Islet of Langerhans (tissue), 1 donor: ENCODE results near the gene LAMC3.
"Not testable (repeated sequence)": the region's sequence is repeated elsewhere in the genome, so short reads cannot be mapped to it uniquely, and the experiment has no call there.

Experiments
- FAIRE-seq: peaks from one replicate; lab custom pipeline; 2011; peaks lifted over from hg19 to GRCh38; lab: Jason Lieb, UNC

LAMC3 gene

DNA sequence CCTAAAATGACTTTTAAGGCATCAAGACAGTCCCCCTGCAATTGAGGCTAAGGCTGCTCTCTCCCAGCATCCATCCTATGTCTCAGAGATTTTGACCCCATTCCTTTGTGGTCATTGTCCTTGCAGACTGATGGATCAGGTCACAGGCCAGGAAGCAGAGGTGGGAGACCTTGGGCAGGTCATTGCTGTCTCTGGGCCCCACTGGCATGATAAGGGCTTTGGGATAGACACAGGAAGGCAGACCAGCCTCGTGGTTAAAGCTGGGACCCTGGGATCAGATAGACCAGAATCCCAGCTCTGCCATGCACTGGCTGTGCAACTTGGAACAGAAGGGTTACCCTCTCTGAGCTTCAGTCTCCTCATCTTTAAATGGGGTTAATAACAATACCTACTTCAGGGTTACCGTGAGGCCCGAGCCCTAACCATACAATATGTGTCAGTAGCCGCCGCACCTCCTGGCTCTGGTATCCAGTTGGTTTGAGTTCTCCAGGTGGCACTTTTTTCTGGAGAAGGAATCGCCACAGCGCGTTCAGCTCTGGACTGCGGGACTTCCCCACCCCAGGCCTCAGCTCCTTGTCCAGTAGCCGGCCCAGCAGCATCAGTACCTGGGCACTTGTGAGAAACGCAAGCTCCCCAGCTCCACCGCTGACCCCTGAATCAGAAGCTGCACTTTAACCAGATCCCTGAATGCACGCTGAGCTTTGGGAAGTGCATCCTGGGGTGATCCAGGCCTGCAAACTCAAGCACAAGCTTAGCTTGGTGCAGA lies 21.4 kb downstream of the LAMC3 start:
- FAIRE-seq, result no peak

DNA sequence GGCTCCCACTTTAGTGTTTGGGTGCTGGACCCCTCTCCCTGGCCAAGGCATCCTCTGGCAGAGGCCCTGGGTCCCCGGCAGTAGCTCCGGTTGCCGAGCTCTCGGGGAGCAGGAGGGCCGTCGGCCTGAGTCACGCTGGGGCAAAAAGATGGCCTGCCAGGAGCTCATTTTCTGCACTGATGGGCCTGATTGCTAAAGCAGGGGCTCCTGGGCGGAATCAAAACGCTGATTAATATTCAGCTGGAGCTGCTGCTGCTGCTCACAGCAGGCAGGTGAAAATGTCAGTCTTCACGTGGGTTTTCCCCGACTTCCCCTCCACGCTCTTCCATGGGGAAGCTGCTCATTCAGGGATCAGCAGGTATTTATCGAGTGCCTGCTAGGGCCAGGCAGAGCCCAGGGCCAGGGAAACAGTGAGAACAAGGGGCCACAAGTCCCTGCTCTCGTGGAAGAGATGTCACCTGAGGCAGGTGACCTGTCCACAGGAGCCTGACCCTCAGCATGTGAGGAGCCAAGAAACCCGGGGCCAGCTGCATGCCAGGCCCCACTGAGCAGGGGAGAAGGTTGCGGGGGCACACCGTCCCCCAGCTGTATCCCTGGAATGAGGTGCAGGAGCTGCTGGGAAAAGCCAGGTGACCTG lies 22.1 kb downstream of the LAMC3 start:
- no peak for FAIRE-seq

DNA sequence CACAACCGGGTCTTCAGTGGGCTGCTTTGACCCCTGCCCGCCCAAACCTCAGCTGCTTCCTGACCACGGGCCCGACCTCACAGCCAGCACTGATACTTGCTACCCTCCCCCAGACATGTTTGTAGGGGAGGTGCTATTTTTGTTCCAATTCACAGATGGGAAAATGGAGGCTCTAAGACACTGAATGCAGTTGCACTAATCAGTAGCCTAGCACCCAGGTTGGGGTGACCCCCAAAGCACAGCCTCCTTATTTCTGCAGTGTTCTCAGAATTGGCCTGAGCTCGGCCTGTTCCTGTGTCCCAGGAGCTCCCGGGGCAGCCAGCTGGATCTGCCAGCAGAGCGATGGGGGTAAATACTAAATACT lies 22.6 kb downstream of the LAMC3 start:
- no peak for FAIRE-seq

DNA sequence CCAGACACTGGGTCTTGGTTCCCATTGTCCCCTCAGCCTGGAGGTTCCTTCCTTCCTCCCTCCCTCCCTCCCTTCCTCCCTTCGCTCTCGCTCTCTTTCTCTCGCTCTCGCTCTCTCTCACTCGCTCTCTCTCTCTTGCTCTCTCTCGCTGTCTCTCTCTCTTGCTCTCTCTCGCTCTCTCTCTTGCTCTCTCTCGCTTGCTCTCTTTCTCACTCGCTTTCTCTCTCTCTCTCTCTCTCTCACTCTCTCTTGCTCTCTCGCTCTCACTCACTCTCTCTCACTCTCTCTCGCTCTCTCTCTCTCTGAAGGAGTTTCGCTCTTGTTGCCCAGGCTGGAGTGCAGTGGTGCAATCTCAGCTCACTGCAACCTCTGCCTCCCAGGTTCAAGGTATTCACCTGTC lies 23.4 kb downstream of the LAMC3 start:
- no peak for FAIRE-seq

DNA sequence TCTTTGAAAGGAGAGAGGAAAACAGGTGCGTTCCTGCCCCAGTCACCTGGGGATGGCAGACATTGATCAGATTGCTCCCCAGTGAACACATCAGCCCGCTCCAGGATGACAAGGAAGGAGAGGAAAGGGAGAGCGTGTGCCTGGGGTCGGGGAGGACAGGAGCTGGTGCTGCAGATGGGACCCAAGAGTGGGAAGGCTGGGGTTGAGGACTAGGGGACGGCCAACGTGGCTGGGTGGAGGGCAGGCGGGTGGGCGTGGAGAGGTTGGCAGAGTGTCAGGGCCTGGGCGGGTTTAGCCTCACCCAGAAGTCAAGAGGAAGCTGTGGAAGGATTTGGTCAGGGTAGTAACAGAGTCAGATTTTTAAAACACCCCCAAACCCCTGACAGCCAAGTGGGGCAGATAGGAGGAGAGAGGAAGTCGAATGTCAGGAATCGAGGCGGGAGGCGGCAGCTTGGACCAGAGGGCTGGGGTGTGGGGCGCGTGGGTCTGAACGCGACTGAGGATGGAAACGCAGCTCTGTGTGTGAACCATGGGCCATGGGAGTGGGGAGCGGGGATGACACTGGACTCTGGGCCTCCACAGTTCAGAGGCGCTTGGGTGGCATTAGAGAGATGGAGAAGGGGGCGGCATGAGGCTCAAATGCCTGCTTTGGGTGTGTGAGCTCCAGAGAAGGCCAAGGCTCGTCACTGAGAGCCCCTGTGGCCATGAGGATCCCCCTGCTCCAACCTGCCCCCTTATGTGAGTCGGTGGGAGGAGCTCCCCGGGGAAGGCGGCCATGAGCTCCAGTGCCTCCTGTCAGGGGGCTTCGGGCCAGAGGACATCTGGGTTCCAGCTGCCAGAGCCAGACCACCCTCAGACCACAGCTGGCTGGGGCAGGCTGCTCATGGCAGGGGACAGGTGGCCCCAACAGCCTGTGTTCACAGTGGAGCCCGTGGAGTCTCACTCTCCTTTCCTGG lies 24.6 kb downstream of the LAMC3 start:
- no peak for FAIRE-seq

DNA sequence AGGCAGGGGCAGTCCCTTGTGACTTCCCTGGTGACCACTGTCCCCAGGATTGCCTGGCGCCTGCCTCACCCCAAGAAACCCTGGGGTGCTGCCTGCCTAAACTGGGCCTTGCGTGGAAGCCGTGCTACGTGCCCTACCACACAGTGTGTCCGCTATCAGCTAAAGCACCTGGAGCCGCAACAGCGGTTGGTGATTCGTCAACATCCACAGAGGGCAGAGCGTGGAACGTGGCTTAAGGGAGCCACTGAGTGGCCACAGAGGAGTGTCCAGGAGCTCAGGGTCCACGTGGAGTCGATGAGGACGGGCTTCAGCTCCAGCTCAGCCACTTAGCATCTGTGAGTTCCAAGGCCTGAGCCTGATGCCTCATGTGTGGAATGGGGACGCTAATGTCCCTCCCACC lies 25.3 kb downstream of the LAMC3 start:
- no peak for FAIRE-seq

DNA sequence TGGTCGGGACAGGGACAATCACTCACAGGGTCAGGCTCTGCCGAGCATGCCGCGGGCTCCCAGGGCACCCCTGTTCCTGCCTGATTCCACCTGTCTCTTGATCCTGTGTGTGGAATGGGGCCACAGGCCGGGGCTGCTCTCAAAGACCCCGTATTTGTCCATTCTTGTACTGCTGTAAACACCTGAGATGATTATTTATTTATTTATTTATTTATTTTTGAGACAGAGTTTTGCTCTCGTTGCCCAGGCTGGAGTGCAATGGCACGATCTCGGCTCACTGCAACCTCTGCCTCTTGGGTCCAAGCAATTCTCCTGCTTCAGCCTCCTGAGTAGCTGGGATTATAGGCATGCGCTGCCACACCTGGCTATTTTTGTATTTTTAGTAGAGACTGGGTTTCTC lies 25.8 kb downstream of the LAMC3 start:
- not testable (repeated sequence) for FAIRE-seq

DNA sequence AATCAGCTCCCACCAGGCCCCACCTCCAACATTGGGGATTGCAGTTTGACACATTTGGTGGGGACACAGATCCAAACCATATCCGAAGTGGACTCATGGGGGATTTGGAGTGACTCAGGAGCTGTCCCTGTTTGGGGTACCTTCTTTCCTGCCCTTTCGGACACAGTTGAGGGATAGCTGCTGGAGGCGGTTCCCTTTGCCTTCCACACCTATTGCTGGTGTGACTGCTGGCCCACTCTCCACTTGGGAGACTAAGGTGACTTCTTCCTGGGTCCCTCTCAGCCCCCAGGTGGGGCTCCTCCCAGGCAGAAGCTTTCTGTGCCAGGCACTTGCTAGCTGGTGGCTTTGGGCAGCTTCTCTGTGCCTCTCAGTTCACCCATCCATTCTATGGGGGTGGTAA lies 26.6 kb downstream of the LAMC3 start:
- FAIRE-seq, result no peak

DNA sequence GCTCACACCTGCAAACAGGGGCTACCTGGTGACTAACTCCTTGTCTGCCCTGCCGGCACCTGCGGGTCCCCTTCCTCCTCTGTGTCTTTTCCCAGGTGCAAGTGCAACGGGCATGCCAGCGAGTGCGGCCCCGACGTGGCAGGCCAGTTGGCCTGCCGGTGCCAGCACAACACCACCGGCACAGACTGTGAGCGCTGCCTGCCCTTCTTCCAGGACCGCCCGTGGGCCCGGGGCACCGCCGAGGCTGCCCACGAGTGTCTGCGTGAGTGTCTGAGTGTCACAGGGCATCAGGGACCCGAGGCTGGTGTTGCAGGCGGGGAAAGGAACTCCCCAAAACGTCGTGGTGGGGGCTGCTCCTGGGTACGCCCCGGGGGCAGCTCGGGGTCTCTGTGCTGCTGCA lies 27.1 kb downstream of the LAMC3 start:
- no peak for FAIRE-seq

DNA sequence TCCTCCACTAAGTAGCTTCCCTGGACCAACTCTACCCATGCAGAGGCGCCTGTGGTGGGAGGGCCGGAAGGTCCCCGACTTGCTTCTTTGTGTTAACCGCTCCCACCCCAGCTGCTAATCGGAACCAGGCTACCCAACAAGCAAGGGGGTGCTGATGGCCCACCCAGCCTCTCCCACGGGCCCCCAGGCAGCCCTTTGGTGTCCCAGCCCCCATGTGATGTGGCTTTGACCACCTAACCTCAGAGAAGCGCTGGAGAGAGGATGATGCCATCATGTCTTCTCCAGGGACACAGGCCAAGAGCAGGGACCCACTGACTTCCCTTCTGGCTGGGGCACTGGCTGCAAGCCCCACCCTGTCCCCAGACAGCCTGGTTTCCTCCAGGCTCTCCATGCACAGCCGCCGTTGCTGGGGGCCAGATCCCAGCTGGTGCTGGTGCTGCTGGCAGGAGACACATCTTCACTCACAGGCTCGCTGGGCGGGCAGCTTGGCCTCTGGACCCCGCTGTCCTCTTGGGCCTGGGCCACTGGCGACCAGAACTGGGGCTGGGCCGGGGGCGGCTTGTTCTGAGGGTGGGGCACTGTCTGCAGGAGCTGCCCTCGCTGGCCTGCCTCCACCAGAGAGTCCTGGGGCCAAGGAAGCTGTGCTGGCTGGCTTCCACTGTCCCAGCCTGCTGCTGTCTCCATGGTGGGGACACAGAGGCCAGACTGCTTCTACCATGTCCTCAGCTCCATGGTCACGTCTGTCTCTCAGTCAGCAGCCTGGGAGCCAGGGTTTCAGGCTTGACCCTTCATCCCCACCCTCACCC lies 27.8 kb downstream of the LAMC3 start:
- no peak for FAIRE-seq

DNA sequence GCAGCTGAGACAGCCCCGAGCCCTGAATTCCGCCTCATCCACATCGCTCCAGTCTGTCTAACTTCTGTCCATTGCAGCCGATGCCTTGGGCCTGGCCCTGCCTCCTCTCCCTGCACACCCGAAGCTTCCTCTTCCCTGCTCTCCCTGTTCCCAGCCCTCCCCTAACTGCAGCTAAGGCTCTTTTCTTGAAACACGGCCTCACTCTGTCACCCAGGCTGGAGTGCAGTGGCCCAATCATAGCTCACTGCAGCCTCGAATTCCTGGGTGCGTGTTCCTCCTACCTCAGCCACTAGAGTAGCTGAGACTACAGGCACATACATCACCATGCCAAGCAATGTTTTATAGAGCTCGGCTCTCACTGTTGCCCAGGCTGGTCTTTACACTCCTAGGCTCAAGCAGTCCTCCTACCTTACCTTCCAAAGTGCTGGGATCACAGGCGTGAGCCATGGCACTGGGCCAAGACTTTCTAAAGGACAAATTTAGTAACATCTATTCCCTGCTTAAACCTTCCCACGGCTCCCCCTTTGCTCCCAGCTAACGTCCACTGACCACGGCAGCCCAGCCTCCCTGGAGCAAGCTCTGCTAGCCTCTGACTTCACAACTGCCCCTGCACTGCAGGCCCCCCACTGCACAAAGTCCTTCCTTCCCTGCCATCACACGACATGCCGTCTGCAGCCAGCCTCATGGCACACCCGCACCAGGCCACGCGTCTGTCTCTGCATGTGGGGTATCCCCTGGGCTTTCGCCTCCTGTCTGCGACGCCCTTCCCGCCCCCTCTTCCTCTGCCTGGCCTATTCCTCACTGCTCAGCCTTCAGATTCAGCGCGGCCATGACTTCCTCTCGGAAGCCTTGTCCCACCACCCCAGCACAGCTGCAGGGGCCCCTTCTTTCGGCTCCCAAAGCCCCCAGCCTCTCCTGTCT lies 28.6 kb downstream of the LAMC3 start:
- FAIRE-seq, result no peak

DNA sequence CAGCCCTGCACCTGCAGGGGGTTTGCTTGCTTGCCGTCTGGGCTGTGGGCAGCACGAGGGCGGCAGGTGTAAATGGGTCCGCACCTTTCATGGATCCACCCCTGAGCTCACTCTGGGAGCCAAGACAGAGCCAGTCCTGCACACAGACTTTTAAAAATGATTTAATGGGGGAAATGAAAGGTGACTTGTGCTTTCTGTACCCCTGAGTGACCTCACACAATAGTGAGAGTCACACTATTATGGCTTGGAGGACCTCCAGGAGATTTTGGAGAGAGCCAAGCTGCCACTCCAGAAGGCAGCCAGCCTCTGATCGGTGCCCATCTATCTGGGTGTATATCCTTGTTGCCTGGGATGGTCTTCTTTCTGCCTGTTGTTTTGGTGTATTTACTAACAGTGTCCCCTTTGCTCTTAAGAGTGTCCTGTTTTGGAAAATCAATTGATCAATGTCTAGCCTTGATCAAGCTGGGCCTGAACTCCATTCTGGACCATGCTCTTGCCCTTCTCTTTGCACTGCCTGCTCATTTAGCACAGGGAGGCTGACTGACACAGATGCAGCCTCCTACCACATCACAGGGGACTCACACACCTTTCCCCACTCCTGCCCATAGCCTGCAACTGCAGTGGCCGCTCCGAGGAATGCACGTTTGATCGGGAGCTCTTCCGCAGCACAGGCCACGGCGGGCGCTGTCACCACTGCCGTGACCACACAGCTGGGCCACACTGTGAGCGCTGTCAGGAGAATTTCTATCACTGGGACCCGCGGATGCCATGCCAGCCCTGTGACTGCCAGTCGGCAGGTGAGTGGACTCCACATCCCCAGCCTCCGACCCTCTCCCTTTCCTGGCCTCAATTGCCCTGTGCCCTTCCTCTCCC lies 29.5 kb downstream of the LAMC3 start:
- FAIRE-seq, result no peak

DNA sequence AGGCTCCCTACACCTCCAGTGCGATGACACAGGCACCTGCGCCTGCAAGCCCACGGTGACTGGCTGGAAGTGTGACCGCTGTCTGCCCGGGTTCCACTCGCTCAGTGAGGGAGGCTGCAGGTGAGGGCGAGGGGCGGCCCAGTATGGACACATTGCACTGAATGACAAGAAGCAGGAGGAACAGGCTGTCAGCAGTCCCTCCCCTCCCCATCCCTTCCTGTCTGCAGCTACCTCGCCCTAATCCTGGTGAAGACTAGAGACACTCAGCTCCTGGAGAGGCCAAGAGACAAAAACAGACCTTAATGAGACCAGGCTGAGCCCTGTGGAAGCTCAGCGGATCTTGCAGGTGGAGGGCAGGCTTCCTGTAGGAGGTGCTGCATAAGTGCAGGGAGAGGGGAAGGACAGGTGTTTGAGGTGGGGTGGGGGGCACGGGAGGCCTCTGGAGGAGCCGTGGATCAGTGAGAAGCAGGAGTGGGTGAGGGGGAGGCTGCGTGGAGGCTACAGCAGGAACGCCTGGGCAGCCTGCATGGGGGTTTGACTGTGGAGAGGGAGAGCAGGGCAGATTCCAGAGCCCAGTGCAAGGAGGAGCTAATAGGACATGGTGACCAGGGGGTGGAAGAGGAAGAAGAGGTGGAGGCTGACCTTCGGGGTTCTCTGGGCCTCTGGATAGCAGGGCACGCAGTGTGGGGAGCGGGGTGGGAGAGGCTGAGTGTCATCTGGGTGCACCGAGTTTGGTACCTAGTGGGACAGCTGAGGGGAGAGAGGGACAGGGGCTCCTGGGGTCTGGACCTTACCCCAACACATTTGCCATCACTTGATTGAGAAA lies 30.4 kb downstream of the LAMC3 start:
- FAIRE-seq, result no peak

DNA sequence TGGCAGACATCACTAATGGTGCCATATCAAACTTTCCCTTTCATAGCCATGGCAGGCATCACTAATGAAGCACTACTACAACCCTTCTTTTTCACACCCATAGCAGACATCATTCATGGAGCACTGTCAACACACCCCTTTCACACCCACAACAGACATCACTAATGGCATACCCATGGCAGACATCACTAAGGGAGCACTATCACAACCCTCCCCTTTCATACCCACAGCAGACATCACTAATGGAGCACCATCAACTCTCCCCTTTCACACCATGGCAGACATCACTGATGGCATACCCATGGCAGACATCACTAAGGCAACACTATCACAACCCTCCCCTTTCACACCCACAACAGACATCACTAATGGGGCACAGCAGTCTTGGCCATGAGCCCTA lies 33.7 kb downstream of the LAMC3 start:
- FAIRE-seq, result no peak

DNA sequence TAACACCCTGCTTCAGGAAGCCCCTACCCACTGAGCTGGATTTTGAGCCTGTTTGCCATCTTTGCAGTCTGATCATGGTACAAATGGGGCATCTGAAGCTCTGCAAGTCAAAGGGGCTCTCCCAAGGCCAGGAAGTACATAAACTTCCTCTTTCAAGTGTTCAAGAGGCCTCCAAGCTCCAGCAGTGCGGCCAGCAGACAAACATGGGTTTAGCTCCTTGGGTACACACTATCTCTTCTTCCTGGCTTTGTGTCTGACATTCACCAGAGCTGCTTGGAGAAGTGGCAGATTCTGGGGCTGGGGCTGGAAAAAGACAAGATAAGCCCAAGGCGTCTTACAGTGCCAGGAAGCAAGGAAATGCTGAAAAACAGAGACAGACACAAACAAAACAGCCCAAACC lies 34.1 kb downstream of the LAMC3 start:
- no peak for FAIRE-seq

DNA sequence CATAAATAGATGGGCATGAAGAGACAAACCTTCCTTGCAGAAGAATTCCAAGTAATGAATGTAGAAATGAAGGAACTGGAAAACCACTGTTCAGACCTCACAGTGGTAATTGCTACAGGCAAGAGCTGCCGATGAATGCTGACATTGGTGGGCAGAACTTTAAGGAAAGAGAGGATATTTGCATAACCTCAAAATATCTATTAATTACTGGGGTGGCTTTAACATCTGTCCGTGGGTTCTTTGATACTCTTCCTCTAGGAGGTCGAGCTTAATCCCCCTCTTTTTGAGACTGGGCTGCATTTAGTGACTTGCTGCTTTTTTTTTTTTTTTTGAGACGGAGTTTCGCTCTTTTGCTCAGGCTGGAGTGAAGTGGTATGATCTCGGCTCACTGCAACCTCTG lies 34.7 kb downstream of the LAMC3 start:
- no peak for FAIRE-seq

DNA sequence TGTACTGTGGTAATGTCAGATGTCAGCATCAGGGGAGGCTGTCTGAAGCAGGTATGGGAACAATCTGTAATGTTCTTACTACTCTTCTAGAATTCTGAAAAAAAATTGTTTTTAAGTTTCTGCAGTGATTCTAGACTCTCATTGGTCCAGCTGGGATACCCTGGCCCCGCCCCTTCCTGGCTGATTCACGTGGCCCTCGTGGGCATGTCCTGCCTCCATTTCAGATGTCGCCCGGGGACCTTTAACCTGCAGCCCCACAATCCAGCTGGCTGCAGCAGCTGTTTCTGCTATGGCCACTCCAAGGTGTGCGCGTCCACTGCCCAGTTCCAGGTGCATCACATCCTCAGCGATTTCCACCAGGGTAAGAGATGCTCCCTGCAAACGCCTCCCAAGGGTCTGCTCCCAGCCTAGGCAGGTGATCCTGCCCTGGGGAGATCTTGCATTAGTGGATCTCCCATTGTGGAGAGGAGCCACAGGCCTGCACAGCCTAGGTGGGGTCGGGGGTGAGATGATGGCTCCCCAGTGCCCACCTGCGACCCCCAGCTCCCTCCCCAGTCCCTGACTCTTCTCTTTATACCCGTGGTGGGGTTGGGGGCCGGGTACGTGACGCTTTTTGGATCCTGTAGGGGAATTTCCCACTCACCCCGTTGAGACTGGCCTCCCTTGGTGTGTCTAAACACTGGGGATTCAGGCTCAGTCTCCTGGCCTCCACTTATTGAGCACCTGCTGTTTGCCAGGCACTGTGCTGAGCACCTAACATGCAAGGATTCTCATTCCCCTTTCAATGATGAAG lies 36.5 kb downstream of the LAMC3 start:
- no peak for FAIRE-seq

DNA sequence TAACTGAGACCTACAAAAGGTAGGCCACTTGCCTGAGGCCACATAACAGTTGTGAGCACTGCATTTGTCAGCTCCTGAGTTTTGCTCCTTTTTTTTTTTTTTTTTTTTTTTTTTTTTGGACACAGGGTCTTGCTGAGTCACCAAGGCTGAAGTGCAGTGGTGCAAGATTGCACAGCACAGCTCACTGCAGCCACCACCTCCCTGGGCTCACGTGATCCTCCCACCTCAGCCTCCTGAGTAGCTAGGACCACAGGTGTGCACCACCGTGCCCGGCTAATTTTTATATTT lies 37.1 kb downstream of the LAMC3 start:
- no peak for FAIRE-seq
